ENCODE data around the gene DLX5.
"Not testable (repeated sequence)": the region's sequence is repeated elsewhere in the genome, so short reads cannot be mapped to it uniquely, and the experiment has no call there.

Gene DLX5

GRCh38 chr7:97024209-97025129 lies at the start of gene DLX5:
Gene DLX5, minus strand, starts transcription at chr7:97024831. Its CDS starts 208 bp downstream, at chr7:97024623.
- DNase-seq: no peak

GRCh38 chr7:97072025-97072424 lies 47.4 kb upstream of the DLX5 start:
- not testable (repeated sequence) for DNase-seq

GRCh38 chr7:97064972-97065587 lies 40.4 kb upstream of the DLX5 start:
- DNase-seq: peak; percentile 12 to 14

- no peak for DNase-seq
Observed at GRCh38 chr7:97064020-97064419, 39.4 kb upstream of the DLX5 start.

GRCh38 chr7:97043281-97043680 lies 18.6 kb upstream of the DLX5 start:
- DNase-seq: no peak

GRCh38 chr7:97039374-97040065 lies 14.9 kb upstream of the DLX5 start:
- no peak for DNase-seq

- not testable (repeated sequence) for DNase-seq
Observed at GRCh38 chr7:97034213-97034852, 9.7 kb upstream of the DLX5 start.

- DNase-seq: peak; percentile 46 to 71
Observed at GRCh38 chr7:97027427-97028234, 3.0 kb upstream of the DLX5 start.

GRCh38 chr7:97026715-97027426 lies 2.2 kb upstream of the DLX5 start:
- no peak for DNase-seq

GRCh38 chr7:97025983-97026714 lies 1.5 kb upstream of the DLX5 start:
- no peak for DNase-seq

- no peak for DNase-seq
Observed at GRCh38 chr7:97025130-97025499, 484 bp upstream of the DLX5 start.

- DNase-seq: no peak
Observed at GRCh38 chr7:97022491-97023306, 1.9 kb downstream of the DLX5 start.

GRCh38 chr7:97021747-97022490 lies 2.7 kb downstream of the DLX5 start:
- DNase-seq: no peak

GRCh38 chr7:97020996-97021746 lies 3.5 kb downstream of the DLX5 start:
- DNase-seq: no peak

- DNase-seq: no peak
Observed at GRCh38 chr7:97020601-97020995, 4.0 kb downstream of the DLX5 start.

GRCh38 chr7:97019710-97020225 lies 4.9 kb downstream of the DLX5 start:
- no peak for DNase-seq

GRCh38 chr7:97018791-97019531 lies 5.7 kb downstream of the DLX5 start:
- no peak for DNase-seq
